Colonic mucosa (tissue), 4 donors: ENCODE results near the gene NCKIPSD. TPM values are rescaled to one million over a fixed set of nuclear protein-coding genes. Genes with fewer than 3 reads are reported as not detected.

Experiments
- DNase-seq: peaks from one replicate; pipeline ENCODE4 v3.0.0-alpha.2; 2020
- H3K27ac ChIP-seq: fragments of 200-600 bp; one replicate; pipeline ENCODE4 v1.8.0; 2021
- H3K27me3 ChIP-seq: fragments of 200-600 bp; one replicate; pipeline ENCODE4 v1.8.0; 2021
- H3K36me3 ChIP-seq: fragments of 200-600 bp; one replicate; pipeline ENCODE4 v1.8.0; 2021
- H3K4me1 ChIP-seq: fragments of 200-600 bp; one replicate; pipeline ENCODE4 v1.8.0; 2021; ENCODE audit warnings: mild to moderate bottlenecking
- H3K4me3 ChIP-seq: fragments of 200-600 bp; one replicate; pipeline ENCODE4 v1.8.0; 2021
- H3K9ac ChIP-seq, 2 donors: one replicate each; pipeline ENCODE4 v1.7.0; 2013; ENCODE audit warnings: control low read depth in 2 of 2, low read depth in 2 of 2, low read length in 2 of 2
- H3K9me3 ChIP-seq: fragments of 200-600 bp; one replicate; pipeline ENCODE4 v1.8.0; 2021
- CTCF ChIP-seq: fragments of 200-600 bp; IDR thresholded peaks from one replicate; pipeline ENCODE4 v1.8.0; 2022; ENCODE audit warnings: antibody characterized with exemption, mild to moderate bottlenecking
- intact Hi-C: fragments of 100-400 bp; cut with DNase I; formaldehyde crosslinking; loops from one replicate; pipeline ENCODE4 v1.14.1; 2022
- total RNA-seq, 2 donors: library from RNA; stranded (reverse); fragmentation: NEBNext Ultra II Directional in 1 of 2; extraction: Animal tissue kit (Norgen Biotek cat#: 25700) in 1 of 2; gene quantifications; one replicate each; pipeline ENCODE4 v1.2.1, GENCODE V29; 2021
- donor health status: healthy.
- donor health status: DM: no; HTN: no; CAD: no.
- donor health status: DM: no; HTN: no; CAD: no.

The NCKIPSD gene
- total RNA-seq, 2 donors from 2014 or later: 24.3 to 29.7 TPM

DNA sequence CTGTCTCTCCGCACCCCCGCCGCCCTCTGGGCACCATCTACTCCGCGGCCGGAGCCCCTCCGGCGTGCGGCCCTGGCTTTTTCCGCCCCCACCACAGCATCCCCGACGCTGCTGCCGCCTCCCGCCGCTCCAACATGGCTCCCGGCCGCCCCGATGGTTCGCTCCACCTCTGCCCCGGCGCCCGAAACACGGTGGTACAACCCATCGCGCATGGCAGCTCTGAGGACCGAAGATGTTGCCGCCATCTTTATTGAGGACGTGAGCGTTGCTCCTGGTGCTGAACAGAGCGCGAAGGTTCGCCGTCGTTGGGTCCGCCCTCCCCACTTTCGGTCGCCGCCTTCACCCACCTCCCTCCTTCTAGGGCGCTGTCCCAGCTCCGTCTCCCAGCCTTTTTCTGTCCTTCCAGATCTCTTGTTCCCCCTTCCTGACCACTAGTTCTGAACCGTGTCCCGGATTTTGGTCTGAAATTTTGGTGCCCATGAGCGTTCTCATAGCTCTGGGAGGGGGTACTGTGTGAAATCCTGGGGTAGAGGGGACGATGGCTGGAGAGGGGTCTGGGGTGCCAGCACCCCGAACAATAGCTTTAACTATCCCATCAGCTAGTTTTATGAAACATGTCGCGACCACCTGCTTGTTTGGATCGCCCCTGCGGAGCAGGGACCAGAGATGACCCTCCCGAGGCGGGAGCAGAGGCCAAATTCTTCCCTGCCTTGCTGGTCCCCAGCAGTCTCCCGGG, 22.8 kb downstream of the NCKIPSD start, which contains the start of gene CELSR3:
Gene CELSR3, minus strand, starts transcription at position 134 of the 736 bp plus-strand sequence. CDS start 252 bp downstream, outside the sequence.
- Histone ChIP-seq H3K9me3 (no peaks in the 10 kb centered on the region), H3K27ac (peak within 1 kb of the TSS; percentile 61), H3K36me3 (no peaks in the 10 kb centered on the region), H3K9ac (peak within 1 kb of the TSS; percentile 60 to 85), H3K4me1 (peaks cover 9% of the 10 kb centered on the region), H3K4me3 (peak within 1 kb of the TSS; percentile 54), H3K27me3 (peaks cover 22% of the 10 kb centered on the region)
- TF ChIP-seq CTCF: no peak
- peak; percentile 68 for DNase-seq
- intact Hi-C loops: no loop called here

- H3K27ac ChIP-seq: no peak overlapping the region
- intact Hi-C loops: no loop called here
- H3K4me3 ChIP-seq: no peak overlapping the region
- no peak for DNase-seq
- peaks cover 22% of the 10 kb centered on the region for H3K27me3 ChIP-seq
- no peaks in the 10 kb centered on the region for H3K9me3 ChIP-seq
- H3K9ac ChIP-seq: no peak overlapping the region
- peaks cover 9% of the 10 kb centered on the region for H3K4me1 ChIP-seq
- H3K36me3 ChIP-seq: no peaks in the 10 kb centered on the region
- no peak for TF ChIP-seq CTCF
These were observed 23.5 kb downstream of the NCKIPSD start for GRCh38 chr3:48662145-48662752.

DNA sequence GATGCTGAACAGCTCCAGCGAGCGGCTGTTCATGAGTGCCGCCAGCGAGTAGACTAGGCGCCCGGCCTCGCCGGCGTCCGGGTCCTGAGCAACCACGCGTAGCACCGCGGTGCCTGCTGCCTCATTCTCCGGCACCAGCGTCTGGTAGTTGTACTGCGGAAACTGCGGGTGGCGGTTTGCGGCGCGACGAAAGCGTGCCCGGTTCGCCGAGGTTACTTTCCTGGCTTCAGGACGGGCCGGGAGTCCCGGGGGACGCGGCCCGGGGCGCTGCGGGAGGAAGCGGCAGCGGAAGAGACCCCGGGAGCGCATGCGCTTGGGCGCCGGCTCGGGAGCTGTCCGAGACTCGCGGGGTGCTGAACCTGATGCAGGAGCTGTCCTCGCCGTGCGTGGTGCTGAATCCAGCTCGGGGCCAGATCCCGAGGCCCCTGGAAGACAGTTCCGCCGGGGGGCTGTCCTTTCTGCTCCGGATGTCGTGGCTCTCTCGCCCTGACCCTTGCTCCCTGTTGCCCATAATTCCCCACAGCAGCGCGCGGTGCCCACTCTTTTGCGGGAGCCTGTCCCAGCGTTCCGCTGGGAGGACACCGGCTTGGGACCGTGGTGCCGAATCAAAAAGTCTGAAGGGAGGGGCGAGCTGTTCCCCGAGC, 24.1 kb downstream of the NCKIPSD start:
- DNase-seq: peak; percentile 59
- Histone ChIP-seq H3K4me1 (peaks cover 9% of the 10 kb centered on the region), H3K4me3 (peak overlapping the region; percentile 34), H3K9ac (no peak overlapping the region), H3K36me3 (no peaks in the 10 kb centered on the region), H3K9me3 (no peaks in the 10 kb centered on the region), H3K27ac (no peak overlapping the region), H3K27me3 (peaks cover 22% of the 10 kb centered on the region)
- TF ChIP-seq CTCF: no peak
- intact Hi-C loops: no loop called here

- Histone ChIP-seq H3K4me3 (no peak overlapping the region), H3K9ac (no peak overlapping the region), H3K27ac (no peak overlapping the region), H3K9me3 (no peaks in the 10 kb centered on the region), H3K4me1 (peaks cover 9% of the 10 kb centered on the region), H3K36me3 (no peaks in the 10 kb centered on the region), H3K27me3 (peaks cover 22% of the 10 kb centered on the region)
- intact Hi-C loops: no loop called here
- no peak for TF ChIP-seq CTCF
- no peak for DNase-seq
These were observed 24.8 kb downstream of the NCKIPSD start for GRCh38 chr3:48660800-48661400.

DNA sequence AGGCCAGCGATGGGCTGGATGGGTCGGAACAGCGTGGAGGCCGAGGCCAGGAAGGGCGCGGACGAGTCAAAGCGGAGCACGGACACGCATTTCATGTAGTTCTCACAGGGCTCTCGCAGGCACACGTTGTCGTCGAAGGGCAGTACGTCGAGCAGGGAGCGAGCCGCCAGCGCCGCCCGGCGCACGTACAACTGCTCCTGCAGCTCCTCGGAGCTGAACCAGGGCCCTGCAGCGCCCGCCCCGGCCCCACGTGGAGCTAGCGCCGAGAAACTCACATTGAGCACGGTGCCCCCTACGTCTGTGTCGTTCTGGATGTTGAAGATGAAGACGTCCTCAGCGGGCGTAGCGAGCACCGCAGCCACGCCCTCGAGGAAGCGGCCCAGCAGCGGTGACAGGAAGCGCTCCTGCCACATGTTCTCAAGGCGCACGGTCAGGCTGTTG, 28.9 kb downstream of the NCKIPSD start:
- Histone ChIP-seq H3K36me3 (no peaks in the 10 kb centered on the region), H3K4me3 (peak overlapping the region; percentile 78), H3K9me3 (no peaks in the 10 kb centered on the region), H3K4me1 (peaks cover 5% of the 10 kb centered on the region), H3K27ac (peak overlapping the region; percentile 44), H3K27me3 (peaks cover 9% of the 10 kb centered on the region), H3K9ac (peak overlapping the region in 1 of 2 donors; percentile 1)
- no peak for TF ChIP-seq CTCF
- intact Hi-C loops: no loop called here
- DNase-seq: no peak
